Panc1 (cell line): Measurements from ENCODE around the gene SULT2A1. TPM values are rescaled to one million over a fixed set of nuclear protein-coding genes. Genes with fewer than 3 reads are reported as not detected.

Source experiments
- ATAC-seq: fragments of 200-7000 bp; cut with Tn5 transposase; 2 replicates; pipeline ENCODE4 v1.9.1; 2020; ENCODE audit warnings: mild to moderate bottlenecking, moderate library complexity
- BruUV-seq: library from RNA; stranded (reverse); fragments of 400-500 nt; replicated peaks from 2 replicates; lab custom pipeline; 2021; lab: Mats Ljungman, UMichigan
- CTCF ChIA-PET: fragments of 300-600 bp; sonication (Branson Sonifier 250); formaldehyde crosslinking; loops from one replicate; lab custom pipeline; 2022; ENCODE audit warnings: antibody characterized with exemption; lab: Charles Lee
- POLR2A ChIA-PET: fragments of 300-600 bp; sonication (Branson Sonifier 250); formaldehyde crosslinking; loops from one replicate; lab custom pipeline; 2022; ENCODE audit warnings: antibody characterized with exemption; lab: Charles Lee
- DNase-seq: peaks from one replicate; pipeline ENCODE4 v3.0.0-alpha.2; 2010; ENCODE audit warnings: low read depth, low spot score
- H3K27ac ChIP-seq: 2 replicates; pipeline ENCODE4 v1.5.1; 2011; ENCODE audit warnings: mild to moderate bottlenecking, low read length, inconsistent platforms
- H3K27me3 ChIP-seq: fragments of 200-500 bp; sonication (Bioruptor generic); 2 replicates; pipeline ENCODE4 v1.6.0; 2014; ENCODE audit warnings: low read length, inconsistent platforms; ENCODE audit not compliant: control insufficient read depth, insufficient read depth
- H3K36me3 ChIP-seq: fragments of 200-500 bp; sonication (Bioruptor generic); 2 replicates; pipeline ENCODE4 v1.5.1; 2014; ENCODE audit warnings: inconsistent platforms, mild to moderate bottlenecking, low read length, moderate library complexity; ENCODE audit not compliant: control insufficient read depth, insufficient read depth
- H3K4me1 ChIP-seq: 2 replicates; pipeline ENCODE4 v1.5.1; 2011; ENCODE audit warnings: inconsistent platforms, mild to moderate bottlenecking, low read length, moderate library complexity; ENCODE audit not compliant: control insufficient read depth, insufficient read depth
- H3K4me3 ChIP-seq, 2 experiments: 2 replicates each; pipeline ENCODE4 v1.5.1; 2011 to 2012; ENCODE audit warnings: low read depth in 2 of 2, low read length in 2 of 2, mild to moderate bottlenecking in 2 of 2, inconsistent platforms in 1 of 2, moderate library complexity in 1 of 2
- H3K9me3 ChIP-seq: fragments of 200-500 bp; sonication (Bioruptor generic); 2 replicates; pipeline ENCODE4 v1.5.1; 2014; ENCODE audit warnings: low read depth, mild to moderate bottlenecking, inconsistent platforms, low read length, moderate library complexity; ENCODE audit not compliant: control insufficient read depth, insufficient read depth
- POLR2AphosphoS5 ChIP-seq: IDR thresholded peaks from 2 replicates; pipeline ENCODE4 v1.6.1; 2012; ENCODE audit warnings: mild to moderate bottlenecking, low read depth, low read length, moderate library complexity
- SIN3A ChIP-seq: IDR thresholded peaks from 2 replicates; pipeline ENCODE4 v1.6.1; 2012; ENCODE audit warnings: low read depth, mild to moderate bottlenecking, low read length, moderate library complexity, borderline replicate concordance; ENCODE audit not compliant: insufficient read depth
- TCF7L2 ChIP-seq: IDR thresholded peaks from 2 replicates; pipeline ENCODE4 v1.6.1; 2011; ENCODE audit warnings: mild to moderate bottlenecking, low read depth, low read length, inconsistent platforms
- in situ Hi-C: cut with HindIII; loops from 2 replicates; pipeline ENCODE4 v1.10.0; 2016; ENCODE audit warnings: low sequenced_read_pairs, low pct_unique_long_range_greater_than_20kb
- intact Hi-C: fragments of 100-400 bp; cut with micrococcal nuclease; formaldehyde crosslinking; loops from one replicate; pipeline ENCODE4 v1.10.0; 2022; ENCODE audit not compliant: unreplicated experiment
- total RNA-seq: library from RNA; stranded (reverse); gene quantifications from one replicate; pipeline ENCODE4 v1.2.1, GENCODE V29; 2021; ENCODE audit not compliant: unreplicated experiment
- TF ChIP-seq, protein P1 (sequence below): fragments of 450-650 bp; IDR thresholded peaks from 2 replicates; pipeline ENCODE4 v1.5.1; 2017; ENCODE audit warnings: mild to moderate bottlenecking
- TF ChIP-seq, protein P2 (sequence below), 2 experiments: IDR thresholded peaks; 2 replicates each; pipeline ENCODE4 v1.6.1; 2011 to 2012; ENCODE audit warnings: low read depth in 2 of 2, control low read depth in 1 of 2, low read length in 1 of 2, mild to moderate bottlenecking in 1 of 2, moderate library complexity in 1 of 2; ENCODE audit not compliant: insufficient read depth in 1 of 2

The SULT2A1 gene
- total RNA-seq, 1 experiment from 2014 or later = 0.18 TPM

DNA sequence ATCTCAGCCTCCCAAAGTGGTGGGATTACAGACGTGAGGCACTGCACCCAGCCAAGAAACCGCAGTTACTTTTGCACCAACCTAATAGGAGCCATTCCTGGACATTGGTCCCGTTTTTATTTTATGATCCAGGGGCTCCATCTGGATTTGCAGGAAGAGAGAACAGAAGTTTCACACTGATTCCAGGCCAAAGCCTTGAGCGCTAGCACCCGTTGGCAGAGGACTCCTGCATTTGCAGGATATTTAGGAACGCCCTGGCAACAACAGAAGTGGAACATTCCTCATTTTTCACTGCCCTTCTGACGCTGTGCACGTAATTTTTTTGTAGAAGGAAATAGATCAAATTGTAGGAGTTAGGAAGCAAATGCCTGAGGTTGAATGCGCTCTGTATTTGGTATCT lies 11.7 kb upstream of the SULT2A1 start:
- no peak for TF ChIP-seq POLR2AphosphoS5
- TF ChIP-seq TCF7L2 = no peak
- TF ChIP-seq, protein P1, sequence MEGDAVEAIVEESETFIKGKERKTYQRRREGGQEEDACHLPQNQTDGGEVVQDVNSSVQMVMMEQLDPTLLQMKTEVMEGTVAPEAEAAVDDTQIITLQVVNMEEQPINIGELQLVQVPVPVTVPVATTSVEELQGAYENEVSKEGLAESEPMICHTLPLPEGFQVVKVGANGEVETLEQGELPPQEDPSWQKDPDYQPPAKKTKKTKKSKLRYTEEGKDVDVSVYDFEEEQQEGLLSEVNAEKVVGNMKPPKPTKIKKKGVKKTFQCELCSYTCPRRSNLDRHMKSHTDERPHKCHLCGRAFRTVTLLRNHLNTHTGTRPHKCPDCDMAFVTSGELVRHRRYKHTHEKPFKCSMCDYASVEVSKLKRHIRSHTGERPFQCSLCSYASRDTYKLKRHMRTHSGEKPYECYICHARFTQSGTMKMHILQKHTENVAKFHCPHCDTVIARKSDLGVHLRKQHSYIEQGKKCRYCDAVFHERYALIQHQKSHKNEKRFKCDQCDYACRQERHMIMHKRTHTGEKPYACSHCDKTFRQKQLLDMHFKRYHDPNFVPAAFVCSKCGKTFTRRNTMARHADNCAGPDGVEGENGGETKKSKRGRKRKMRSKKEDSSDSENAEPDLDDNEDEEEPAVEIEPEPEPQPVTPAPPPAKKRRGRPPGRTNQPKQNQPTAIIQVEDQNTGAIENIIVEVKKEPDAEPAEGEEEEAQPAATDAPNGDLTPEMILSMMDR = no peak
- TF ChIP-seq, protein P2, sequence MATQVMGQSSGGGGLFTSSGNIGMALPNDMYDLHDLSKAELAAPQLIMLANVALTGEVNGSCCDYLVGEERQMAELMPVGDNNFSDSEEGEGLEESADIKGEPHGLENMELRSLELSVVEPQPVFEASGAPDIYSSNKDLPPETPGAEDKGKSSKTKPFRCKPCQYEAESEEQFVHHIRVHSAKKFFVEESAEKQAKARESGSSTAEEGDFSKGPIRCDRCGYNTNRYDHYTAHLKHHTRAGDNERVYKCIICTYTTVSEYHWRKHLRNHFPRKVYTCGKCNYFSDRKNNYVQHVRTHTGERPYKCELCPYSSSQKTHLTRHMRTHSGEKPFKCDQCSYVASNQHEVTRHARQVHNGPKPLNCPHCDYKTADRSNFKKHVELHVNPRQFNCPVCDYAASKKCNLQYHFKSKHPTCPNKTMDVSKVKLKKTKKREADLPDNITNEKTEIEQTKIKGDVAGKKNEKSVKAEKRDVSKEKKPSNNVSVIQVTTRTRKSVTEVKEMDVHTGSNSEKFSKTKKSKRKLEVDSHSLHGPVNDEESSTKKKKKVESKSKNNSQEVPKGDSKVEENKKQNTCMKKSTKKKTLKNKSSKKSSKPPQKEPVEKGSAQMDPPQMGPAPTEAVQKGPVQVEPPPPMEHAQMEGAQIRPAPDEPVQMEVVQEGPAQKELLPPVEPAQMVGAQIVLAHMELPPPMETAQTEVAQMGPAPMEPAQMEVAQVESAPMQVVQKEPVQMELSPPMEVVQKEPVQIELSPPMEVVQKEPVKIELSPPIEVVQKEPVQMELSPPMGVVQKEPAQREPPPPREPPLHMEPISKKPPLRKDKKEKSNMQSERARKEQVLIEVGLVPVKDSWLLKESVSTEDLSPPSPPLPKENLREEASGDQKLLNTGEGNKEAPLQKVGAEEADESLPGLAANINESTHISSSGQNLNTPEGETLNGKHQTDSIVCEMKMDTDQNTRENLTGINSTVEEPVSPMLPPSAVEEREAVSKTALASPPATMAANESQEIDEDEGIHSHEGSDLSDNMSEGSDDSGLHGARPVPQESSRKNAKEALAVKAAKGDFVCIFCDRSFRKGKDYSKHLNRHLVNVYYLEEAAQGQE (IDR thresholded peaks at IDR 0.05; ENCODE audit: insufficient read depth in 1 of 2, low read depth in 2 of 2, low read length in 1 of 2) = no peak
- no peak for TF ChIP-seq SIN3A
- no peak for DNase-seq
- H3K4me3 ChIP-seq = no peak overlapping the region
- CTCF ChIA-PET = no interaction called here
- H3K27ac ChIP-seq = no peak overlapping the region
- POLR2A ChIA-PET = no interaction called here
- in situ Hi-C loops (no loop called here), intact Hi-C loops (no loop called here)
- no peaks in the 10 kb centered on the region for H3K9me3 ChIP-seq
- H3K36me3 ChIP-seq = no peaks in the 10 kb centered on the region
- H3K4me1 ChIP-seq = no peaks in the 10 kb centered on the region
- no peaks in the 10 kb centered on the region for H3K27me3 ChIP-seq
- ATAC-seq = no peak
- no TSS peak for BruUV-seq

DNA sequence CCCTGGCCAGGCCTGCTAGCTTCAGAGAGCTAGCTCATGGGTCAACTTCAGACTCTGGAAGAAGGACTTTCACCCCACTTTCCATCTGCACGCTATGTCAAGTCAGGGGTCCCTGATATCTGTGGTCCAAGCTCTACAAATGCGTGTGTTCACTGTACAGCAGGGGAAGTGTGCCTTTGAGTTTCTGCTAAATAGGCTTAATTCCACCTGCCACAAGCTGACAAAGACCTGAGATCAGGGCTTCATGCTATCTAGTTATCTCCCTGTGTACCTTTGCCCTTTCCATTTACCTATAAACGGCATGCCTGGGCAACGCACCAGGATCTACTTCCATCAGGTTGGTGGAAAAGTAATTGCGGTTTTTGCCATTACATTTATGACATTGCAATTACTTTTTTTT lies 10.7 kb upstream of the SULT2A1 start:
- TF ChIP-seq TCF7L2 = no peak
- TF ChIP-seq, protein P2 (IDR thresholded peaks at IDR 0.05; ENCODE audit: insufficient read depth in 1 of 2, low read depth in 2 of 2, low read length in 1 of 2) = no peak
- TF ChIP-seq POLR2AphosphoS5 = no peak
- no peak for TF ChIP-seq SIN3A
- TF ChIP-seq, protein P1 = no peak
- Histone ChIP-seq H3K36me3 (no peaks in the 10 kb centered on the region), H3K27ac (no peak overlapping the region), H3K9me3 (no peaks in the 10 kb centered on the region), H3K4me3 (no peak overlapping the region), H3K27me3 (no peaks in the 10 kb centered on the region), H3K4me1 (no peaks in the 10 kb centered on the region)
- no TSS peak for BruUV-seq
- CTCF ChIA-PET = no interaction called here
- no peak for DNase-seq
- intact Hi-C loops = no loop called here
- POLR2A ChIA-PET = no interaction called here
- in situ Hi-C loops = no loop called here
- ATAC-seq = no peak
